ENCODE measurements around the gene RPAP2. TPM values are rescaled to one million over a fixed set of nuclear protein-coding genes. Genes with fewer than 3 reads are reported as not detected.
"Not testable (repeated sequence)": the region's sequence is repeated elsewhere in the genome, so short reads cannot be mapped to it uniquely, and the experiment has no call there.

RPAP2 gene
- total RNA-seq, result 26.1 TPM

- DNase-seq (ENCODE audit: low spot score in 2 of 2) (peak; percentile 64 to 79), FAIRE-seq (no peak)
Observed at GRCh38 chr1:92298573-92299476, at the start of gene RPAP2, which contains the start of gene GLMN. RPAP2 (plus strand) TSS chr1:92299059; CDS start chr1:92299074, 15 bp downstream. GLMN (minus strand) TSS chr1:92298987; CDS start chr1:92297999, 988 bp downstream.

GRCh38 chr1:92254714-92255113 lies 44.1 kb upstream of the RPAP2 start:
- DNase-seq (ENCODE audit: low spot score in 2 of 2); FAIRE-seq: not testable (repeated sequence)

- no peak for FAIRE-seq
Observed at GRCh38 chr1:92259350-92259749, 39.5 kb upstream of the RPAP2 start.

GRCh38 chr1:92262516-92262915 lies 36.3 kb upstream of the RPAP2 start:
- DNase-seq (ENCODE audit: low spot score in 2 of 2), result no peak
- no peak for FAIRE-seq

More at GRCh38 chr1:92259350-92259749, 39.5 kb upstream of the RPAP2 start:
- DNase-seq (ENCODE audit: low spot score in 2 of 2), result no peak

GRCh38 chr1:92273039-92273438 lies 25.8 kb upstream of the RPAP2 start:
- DNase-seq (ENCODE audit: low spot score in 2 of 2) (no peak), FAIRE-seq (no peak)

- FAIRE-seq, result no peak
Observed at GRCh38 chr1:92274939-92275338, 23.9 kb upstream of the RPAP2 start.

GRCh38 chr1:92276082-92276481 lies 22.8 kb upstream of the RPAP2 start:
- FAIRE-seq (no peak), DNase-seq (ENCODE audit: low spot score in 2 of 2) (no peak)

More at GRCh38 chr1:92274939-92275338, 23.9 kb upstream of the RPAP2 start:
- no peak for DNase-seq (ENCODE audit: low spot score in 2 of 2)

GRCh38 chr1:92277105-92277723 lies 21.6 kb upstream of the RPAP2 start:
- DNase-seq (ENCODE audit: low spot score in 2 of 2) (no peak), FAIRE-seq (no peak)

GRCh38 chr1:92279781-92280180 lies 19.1 kb upstream of the RPAP2 start:
- FAIRE-seq; DNase-seq (ENCODE audit: low spot score in 2 of 2): not testable (repeated sequence)

GRCh38 chr1:92281411-92281810 lies 17.4 kb upstream of the RPAP2 start:
- FAIRE-seq; DNase-seq (ENCODE audit: low spot score in 2 of 2): not testable (repeated sequence)

GRCh38 chr1:92291372-92291999 lies 7.4 kb upstream of the RPAP2 start:
- FAIRE-seq, result peak; percentile 43
- peak in 1 of 2 donors; percentile 16 for DNase-seq (ENCODE audit: low spot score in 2 of 2)

- FAIRE-seq (no peak), DNase-seq (ENCODE audit: low spot score in 2 of 2) (no peak)
Observed at GRCh38 chr1:92298213-92298572, 666 bp upstream of the RPAP2 start.

- FAIRE-seq (no peak), DNase-seq (ENCODE audit: low spot score in 2 of 2) (no peak)
Observed at GRCh38 chr1:92299477-92300150, 755 bp downstream of the RPAP2 start.

GRCh38 chr1:92301021-92301420 lies 2.2 kb downstream of the RPAP2 start:
- FAIRE-seq (no peak), DNase-seq (ENCODE audit: low spot score in 2 of 2) (no peak)

- FAIRE-seq (peak; percentile 39), DNase-seq (ENCODE audit: low spot score in 2 of 2) (no peak)
Observed at GRCh38 chr1:92306020-92306419, 7.2 kb downstream of the RPAP2 start.

GRCh38 chr1:92307980-92308379 lies 9.1 kb downstream of the RPAP2 start:
- no peak for FAIRE-seq
- no peak for DNase-seq (ENCODE audit: low spot score in 2 of 2)

- no peak for DNase-seq (ENCODE audit: low spot score in 2 of 2)
- no peak for FAIRE-seq
Observed at GRCh38 chr1:92310185-92310597, 11.3 kb downstream of the RPAP2 start.

- DNase-seq (ENCODE audit: low spot score in 2 of 2), result no peak
Observed at GRCh38 chr1:92314024-92314423, 15.2 kb downstream of the RPAP2 start.

GRCh38 chr1:92315766-92316599 lies 17.1 kb downstream of the RPAP2 start:
- DNase-seq (ENCODE audit: low spot score in 2 of 2), result no peak
- no peak for FAIRE-seq

More at GRCh38 chr1:92314024-92314423, 15.2 kb downstream of the RPAP2 start:
- FAIRE-seq, result no peak

All from frontal cortex (tissue), 4 donors.